Inflammatory macrophage treated with lipopolysaccharide for 4 hours (primary cell): Measurements from ENCODE around the gene B9D2.
A peak's percentile ranks its signal among the peaks of the same experiment; 100 is the strongest.

Experiments
- DNase-seq: peaks from one replicate; pipeline ENCODE4 v3.0.0-alpha.2; 2020

The B9D2 gene

GRCh38 chr19:41308450-41309179 is 55.3 kb downstream of the B9D2 start:
- peak; percentile 90 for DNase-seq

GRCh38 chr19:41307954-41308449 is 55.9 kb downstream of the B9D2 start:
- DNase-seq, result no peak

- DNase-seq, result peak; percentile 67
These were observed 56.7 kb downstream of the B9D2 start for GRCh38 chr19:41307090-41307875.

GRCh38 chr19:41305927-41306793 is 57.8 kb downstream of the B9D2 start:
- DNase-seq, result no peak

GRCh38 chr19:41304706-41305483 is 59.1 kb downstream of the B9D2 start:
- no peak for DNase-seq
